NCI-H2081 treated with DMSO at 0.1 percent for 48 hours (cell line): ENCODE measurements around the gene CFAP97D2.

Source experiments
- DNase-seq: peaks from one replicate; lab custom pipeline; 2025; lab: John Stamatoyannopoulos, UW

The CFAP97D2 gene

DNA sequence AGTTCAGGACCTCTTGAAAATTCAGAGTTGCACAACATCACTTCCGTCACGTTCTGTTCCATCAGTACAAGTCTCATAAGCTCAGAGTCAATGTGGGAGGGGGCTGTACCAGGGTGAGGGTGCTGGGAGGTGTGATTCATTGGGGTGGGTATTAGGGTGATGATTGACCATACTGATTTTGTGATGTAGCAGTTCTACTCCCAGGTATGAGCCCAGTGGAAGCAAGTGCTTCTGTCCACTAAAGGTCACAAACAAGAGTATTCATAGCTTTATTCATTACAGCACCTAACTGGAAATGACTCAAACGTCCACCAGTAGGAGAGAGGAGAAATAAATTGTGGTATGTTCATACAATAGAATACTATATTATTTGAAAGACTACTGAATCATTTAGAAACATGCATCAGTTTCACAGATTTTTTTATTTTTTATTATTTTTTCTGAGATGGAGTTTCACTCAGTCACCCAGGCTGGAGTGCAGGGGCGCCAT lies 90.3 kb downstream of the CFAP97D2 start:
- DNase-seq = no peak
